MM.1S (cell line): ENCODE results near the gene KHNYN.
A peak's percentile ranks its signal among the peaks of the same experiment; 100 is the strongest.

Experiments used
- DNase-seq: peaks from one replicate; pipeline ENCODE4 v3.0.0-alpha.2; 2015
- H2AFZ ChIP-seq: fragments of 300-600 bp; sonication (generic); 2 replicates; pipeline ENCODE4 v1.6.0; 2016; ENCODE audit warnings: antibody characterized with exemption, low read length
- H3F3A ChIP-seq: fragments of 300-600 bp; sonication (generic); 2 replicates; pipeline ENCODE4 v1.6.1; 2016; ENCODE audit warnings: mild to moderate bottlenecking, antibody characterized with exemption, low read length, moderate library complexity, mixed read lengths; ENCODE audit not compliant: insufficient read depth
- H3K27ac ChIP-seq: fragments of 300-600 bp; sonication (generic); 2 replicates; pipeline ENCODE4 v1.5.1; 2016; ENCODE audit warnings: mild to moderate bottlenecking, low read length
- H3K27me3 ChIP-seq: fragments of 300-600 bp; sonication (generic); replicated peaks from 2 replicates; pipeline ENCODE4 v1.6.0; 2016; ENCODE audit warnings: low read length; ENCODE audit not compliant: insufficient read depth
- H3K36me3 ChIP-seq: fragments of 300-600 bp; sonication (generic); replicated peaks from 2 replicates; pipeline ENCODE4 v1.6.1; 2016; ENCODE audit warnings: mild to moderate bottlenecking, low read length, mixed read lengths; ENCODE audit not compliant: insufficient read depth
- H3K4me1 ChIP-seq: fragments of 300-600 bp; sonication (generic); 2 replicates; pipeline ENCODE4 v1.6.1; 2016; ENCODE audit warnings: low read length, mixed read lengths
- H3K4me2 ChIP-seq: fragments of 300-600 bp; sonication (generic); 2 replicates; pipeline ENCODE4 v1.6.0; 2016; ENCODE audit warnings: low read depth, low read length
- H3K4me3 ChIP-seq: fragments of 300-600 bp; sonication (generic); 2 replicates; pipeline ENCODE4 v1.5.1; 2016; ENCODE audit warnings: low read length, mixed read lengths
- H3K79me2 ChIP-seq: fragments of 300-600 bp; sonication (generic); 2 replicates; pipeline ENCODE4 v1.6.1; 2016; ENCODE audit warnings: mixed run types, low read length, mixed read lengths
- H3K9ac ChIP-seq: fragments of 300-600 bp; sonication (generic); 2 replicates; pipeline ENCODE4 v1.6.1; 2016; ENCODE audit warnings: low read length, mixed read lengths
- H3K9me2 ChIP-seq: fragments of 300-600 bp; sonication (generic); replicated peaks from 2 replicates; pipeline ENCODE4 v1.6.1; 2016; ENCODE audit warnings: mild to moderate bottlenecking, low read length, mixed read lengths; ENCODE audit not compliant: insufficient read depth
- H3K9me3 ChIP-seq: fragments of 300-600 bp; sonication (generic); replicated peaks from 2 replicates; pipeline ENCODE4 v1.6.1; 2016; ENCODE audit warnings: mild to moderate bottlenecking, low read length, mixed read lengths; ENCODE audit not compliant: insufficient read depth
- H4K20me1 ChIP-seq: fragments of 300-600 bp; sonication (generic); 2 replicates; pipeline ENCODE4 v1.6.1; 2016; ENCODE audit warnings: mild to moderate bottlenecking, low read length, moderate library complexity, mixed read lengths; ENCODE audit not compliant: insufficient read depth
- CTCF ChIP-seq: fragments of 300-600 bp; sonication (generic); IDR thresholded peaks from 2 replicates; pipeline ENCODE4 v1.5.1; 2016; ENCODE audit warnings: antibody characterized with exemption, low read length, mixed read lengths
- EZH2 ChIP-seq: fragments of 300-600 bp; sonication (generic); optimal IDR thresholded peaks from 2 replicates; pipeline ENCODE3; 2017; ENCODE audit warnings: low read depth, mild to moderate bottlenecking, antibody characterized with exemption, low read length, mixed read lengths
- EZH2phosphoT487 ChIP-seq: fragments of 300-600 bp; sonication (generic); IDR thresholded peaks from 2 replicates; pipeline ENCODE4 v1.6.1; 2018; ENCODE audit warnings: antibody characterized with exemption, low read length

KHNYN gene

GRCh38 chr14:24428628-24429394 is 943 bp upstream of the KHNYN start:
- no peaks in the 10 kb centered on the region for H3K36me3 ChIP-seq
- peaks cover 23% of the 10 kb centered on the region for H3K79me2 ChIP-seq
- H3K4me2 ChIP-seq = peak overlapping the region; percentile 79
- H3F3A ChIP-seq = peaks cover 18% of the 10 kb centered on the region
- H3K9ac ChIP-seq = peak overlapping the region; percentile 94
- peak overlapping the region; percentile 61 for H3K4me3 ChIP-seq
- H4K20me1 ChIP-seq = no peaks in the 10 kb centered on the region
- TF ChIP-seq EZH2phosphoT487 (no peak), CTCF (no peak), EZH2 (no peak)
- no peak for DNase-seq
- H3K27ac ChIP-seq = no peak overlapping the region
- no peaks in the 10 kb centered on the region for H3K9me3 ChIP-seq
- no peak overlapping the region for H2AFZ ChIP-seq
- H3K27me3 ChIP-seq = no peaks in the 10 kb centered on the region
- no peaks in the 10 kb centered on the region for H3K9me2 ChIP-seq
- H3K4me1 ChIP-seq = peaks cover 21% of the 10 kb centered on the region

- DNase-seq = peak; percentile 49
- peaks cover 11% of the 10 kb centered on the region; the same call in 1 of the 2 replicates for H3K4me1 ChIP-seq
- H2AFZ ChIP-seq = no peak overlapping the region
- H3K79me2 ChIP-seq = peaks cover 23% of the 10 kb centered on the region
- H3K4me2 ChIP-seq = peak overlapping the region; percentile 92; the same call in 1 of the 2 replicates
- H3K9me3 ChIP-seq = no peaks in the 10 kb centered on the region
- H3K4me3 ChIP-seq = peak overlapping the region; percentile 75
- peak overlapping the region; percentile 90 for H3K27ac ChIP-seq
- H3K9me2 ChIP-seq = no peaks in the 10 kb centered on the region
- TF ChIP-seq CTCF (no peak), EZH2phosphoT487 (no peak), EZH2 (no peak)
- no peaks in the 10 kb centered on the region for H3K36me3 ChIP-seq
- no peaks in the 10 kb centered on the region for H4K20me1 ChIP-seq
- H3K27me3 ChIP-seq = no peaks in the 10 kb centered on the region
- peak overlapping the region; percentile 94 for H3K9ac ChIP-seq
- H3F3A ChIP-seq = peaks cover 14% of the 10 kb centered on the region
Observed at GRCh38 chr14:24430143-24430681, 458 bp downstream of the KHNYN start.

GRCh38 chr14:24430682-24431568 is 1.2 kb downstream of the KHNYN start:
- peaks cover 7% of the 10 kb centered on the region; the same call in 1 of the 2 replicates for H3K4me1 ChIP-seq
- no peak overlapping the region for H2AFZ ChIP-seq
- peak overlapping the region; percentile 90 for H3K27ac ChIP-seq
- no peaks in the 10 kb centered on the region for H3K9me2 ChIP-seq
- TF ChIP-seq EZH2 (no peak), CTCF (no peak), EZH2phosphoT487 (no peak)
- H3K4me2 ChIP-seq = peak overlapping the region; percentile 92
- no peaks in the 10 kb centered on the region for H3K27me3 ChIP-seq
- H3F3A ChIP-seq = peaks cover 14% of the 10 kb centered on the region
- H3K36me3 ChIP-seq = no peaks in the 10 kb centered on the region
- no peaks in the 10 kb centered on the region for H4K20me1 ChIP-seq
- no peaks in the 10 kb centered on the region for H3K9me3 ChIP-seq
- peak; percentile 75 for DNase-seq
- peaks cover 23% of the 10 kb centered on the region for H3K79me2 ChIP-seq
- peak overlapping the region; percentile 75 for H3K4me3 ChIP-seq
- H3K9ac ChIP-seq = peak overlapping the region; percentile 94
